Activated CD4-positive, alpha-beta T cell treated with anti-CD3 and anti-CD28 coated beads, Interleukin-2, Interleukin-6, amounts not matched to agents 100 ng/mL and 50 ng/mL, durations not matched to agents 16 hours and 8 hours (primary cell): ENCODE measurements around the gene HSPA9.
"Not testable (repeated sequence)": the region's sequence is repeated elsewhere in the genome, so short reads cannot be mapped to it uniquely, and the experiment has no call there.

Experiments
- DNase-seq: peaks from one replicate; pipeline ENCODE4 v3.0.0-alpha.2; 2020

HSPA9 gene

GRCh38 chr5:138528744-138529469 lies 46.3 kb downstream of the HSPA9 start:
- DNase-seq: no peak

- DNase-seq: no peak
These were observed 47.0 kb downstream of the HSPA9 start for GRCh38 chr5:138528208-138528607.

GRCh38 chr5:138527170-138527569 lies 48.0 kb downstream of the HSPA9 start:
- no peak for DNase-seq

- DNase-seq: no peak
These were observed 51.8 kb downstream of the HSPA9 start for GRCh38 chr5:138523406-138523805.

GRCh38 chr5:138520971-138521370 lies 54.2 kb downstream of the HSPA9 start:
- DNase-seq: no peak

GRCh38 chr5:138517437-138517836 lies 57.8 kb downstream of the HSPA9 start:
- DNase-seq: no peak

- DNase-seq: no peak
These were observed 59.5 kb downstream of the HSPA9 start for GRCh38 chr5:138515556-138516245.

- DNase-seq: no peak
These were observed 61.2 kb downstream of the HSPA9 start for GRCh38 chr5:138514021-138514420.

- DNase-seq: no peak
These were observed 66.2 kb downstream of the HSPA9 start for GRCh38 chr5:138508958-138509357.

- DNase-seq: not testable (repeated sequence)
These were observed 67.7 kb downstream of the HSPA9 start for GRCh38 chr5:138507485-138507884.

- DNase-seq: no peak
These were observed 68.6 kb downstream of the HSPA9 start for GRCh38 chr5:138506370-138507306.

GRCh38 chr5:138504799-138505198 lies 70.4 kb downstream of the HSPA9 start:
- DNase-seq: no peak
